WERI-Rb-1 (cell line): ENCODE data around the gene RUFY4.
"Not testable (repeated sequence)": the region's sequence is repeated elsewhere in the genome, so short reads cannot be mapped to it uniquely, and the experiment has no call there.

ENCODE experiments used
- DNase-seq: peaks from one replicate; pipeline ENCODE4 v3.0.0-alpha.2; 2020
- H3K27ac ChIP-seq: fragments of 250-450 bp; sonication (Bioruptor Pico); 2 replicates; pipeline ENCODE4 v1.5.1; 2020; ENCODE audit warnings: mild to moderate bottlenecking, moderate library complexity
- H3K27me3 ChIP-seq: fragments of 250-450 bp; sonication (Bioruptor Pico); 2 replicates; pipeline ENCODE4 v1.5.1; 2021; ENCODE audit warnings: mild to moderate bottlenecking, low read depth, moderate library complexity; ENCODE audit not compliant: insufficient read depth, severe bottlenecking
- H3K36me3 ChIP-seq: fragments of 250-450 bp; sonication (Bioruptor Pico); 2 replicates; pipeline ENCODE4 v1.5.1; 2020; ENCODE audit warnings: mild to moderate bottlenecking, moderate library complexity
- H3K4me3 ChIP-seq: 2 replicates; pipeline ENCODE4 v1.5.1; 2011; ENCODE audit warnings: low read depth, mild to moderate bottlenecking, control low read depth, low read length
- H3K9me3 ChIP-seq: fragments of 250-450 bp; sonication (Bioruptor Pico); 2 replicates; pipeline ENCODE4 v1.5.1; 2021; ENCODE audit warnings: mild to moderate bottlenecking, moderate library complexity; ENCODE audit not compliant: severe bottlenecking
- CTCF ChIP-seq: IDR thresholded peaks from 2 replicates; pipeline ENCODE4 v1.5.1; 2011; ENCODE audit warnings: low read depth, mild to moderate bottlenecking, control low read depth, inconsistent platforms, low read length

RUFY4 gene, protein sequence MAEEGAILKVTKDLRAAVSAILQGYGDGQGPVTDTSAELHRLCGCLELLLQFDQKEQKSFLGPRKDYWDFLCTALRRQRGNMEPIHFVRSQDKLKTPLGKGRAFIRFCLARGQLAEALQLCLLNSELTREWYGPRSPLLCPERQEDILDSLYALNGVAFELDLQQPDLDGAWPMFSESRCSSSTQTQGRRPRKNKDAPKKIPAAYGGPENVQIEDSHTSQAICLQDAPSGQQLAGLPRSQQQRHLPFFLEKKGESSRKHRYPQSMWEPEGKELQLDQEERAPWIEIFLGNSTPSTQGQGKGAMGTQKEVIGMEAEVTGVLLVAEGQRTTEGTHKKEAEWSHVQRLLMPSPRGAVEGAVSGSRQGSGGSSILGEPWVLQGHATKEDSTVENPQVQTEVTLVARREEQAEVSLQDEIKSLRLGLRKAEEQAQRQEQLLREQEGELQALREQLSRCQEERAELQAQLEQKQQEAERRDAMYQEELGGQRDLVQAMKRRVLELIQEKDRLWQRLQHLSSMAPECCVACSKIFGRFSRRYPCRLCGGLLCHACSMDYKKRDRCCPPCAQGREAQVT

DNA sequence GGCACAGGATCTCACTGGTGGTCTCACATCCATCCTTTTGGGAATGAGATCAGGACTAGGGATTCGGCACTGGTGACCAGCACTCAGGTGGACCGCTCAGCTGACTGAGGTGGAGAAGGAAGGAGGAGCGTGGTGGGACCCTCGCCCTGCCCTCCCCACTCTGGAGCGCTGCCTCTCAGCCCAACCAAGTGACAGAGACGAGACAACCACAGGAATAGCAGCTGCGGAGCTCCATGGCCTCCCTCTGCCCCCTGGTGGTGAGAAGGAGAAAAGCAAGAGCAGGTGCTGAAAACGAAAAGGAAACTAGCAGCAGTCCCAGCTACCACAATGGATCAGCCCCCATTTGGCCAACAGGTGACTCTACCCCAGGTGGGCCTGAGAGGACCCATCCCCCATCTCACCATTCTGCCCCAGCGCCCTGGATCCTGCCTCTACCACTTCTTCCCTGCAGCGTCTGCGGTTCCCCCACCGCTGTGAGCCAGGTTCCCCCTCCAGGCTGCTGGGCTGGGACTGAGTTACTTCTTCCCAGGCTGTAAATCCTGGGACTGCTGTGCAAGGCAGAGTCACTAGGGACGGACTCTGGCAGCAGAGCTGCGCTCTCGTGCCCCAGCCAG lies at the start of gene RUFY4:
Gene RUFY4, plus strand, starts transcription at position 533 of the 614 bp plus-strand sequence. CDS start 1,353 bp downstream, outside the sequence.
- not testable (repeated sequence) for H3K4me3 ChIP-seq, H3K36me3 ChIP-seq, H3K27ac ChIP-seq, H3K9me3 ChIP-seq, H3K27me3 ChIP-seq
- peak; percentile 76 for TF ChIP-seq CTCF
- DNase-seq, result peak; percentile 66

DNA sequence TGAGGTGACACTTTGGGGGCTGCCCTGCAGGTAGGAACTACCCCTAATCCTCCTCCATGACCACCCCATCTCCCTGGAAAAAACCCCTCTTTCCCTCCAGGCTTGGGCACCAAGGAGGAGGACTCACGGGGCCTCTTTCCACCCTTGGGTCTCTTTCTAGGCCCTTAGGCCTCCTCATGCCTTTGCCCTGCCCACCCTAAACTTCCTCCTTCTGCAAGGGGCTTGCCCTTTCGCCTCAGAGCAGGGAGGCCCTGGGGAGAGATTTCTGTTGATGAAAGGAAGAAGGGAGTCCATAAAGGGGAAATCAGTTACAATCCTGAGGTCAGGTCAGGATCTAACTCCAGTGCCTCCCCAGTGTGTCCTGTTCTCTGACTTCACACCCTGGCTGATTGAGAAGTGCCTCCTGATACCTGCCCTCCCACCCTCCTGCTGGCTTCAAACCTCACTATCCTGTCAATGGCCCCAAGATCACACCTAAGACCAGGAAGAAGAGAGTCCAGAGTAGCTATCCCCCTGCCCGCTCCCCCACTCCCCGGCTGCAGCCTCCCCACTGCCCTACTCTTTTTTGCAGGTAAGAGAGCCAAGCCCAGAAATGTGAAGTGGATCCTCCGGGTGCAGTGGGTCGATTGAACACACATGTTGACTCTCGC lies 49.5 kb upstream of the RUFY4 start:
- Histone ChIP-seq H3K27ac (no peak overlapping the region), H3K36me3 (no peaks in the 10 kb centered on the region), H3K4me3 (no peak overlapping the region), H3K9me3 (no peaks in the 10 kb centered on the region), H3K27me3 (no peaks in the 10 kb centered on the region)
- no peak for TF ChIP-seq CTCF
- no peak for DNase-seq

- no peaks in the 10 kb centered on the region for H3K36me3 ChIP-seq
- H3K4me3 ChIP-seq, result no peak overlapping the region
- H3K9me3 ChIP-seq, result no peaks in the 10 kb centered on the region
- DNase-seq, result no peak
- no peaks in the 10 kb centered on the region for H3K27me3 ChIP-seq
- no peak for TF ChIP-seq CTCF
- no peak overlapping the region for H3K27ac ChIP-seq
These were observed 48.8 kb upstream of the RUFY4 start for GRCh38 chr2:218020281-218020680.

- Histone ChIP-seq H3K36me3 (no peaks in the 10 kb centered on the region), H3K27me3 (no peaks in the 10 kb centered on the region), H3K27ac (peak overlapping the region; percentile 83), H3K4me3 (no peak overlapping the region), H3K9me3 (no peaks in the 10 kb centered on the region)
- DNase-seq, result no peak
- 0 out of 2 replicates have a peak, but pooled peaks have one; percentile 12 for TF ChIP-seq CTCF
These were observed 48.0 kb upstream of the RUFY4 start for GRCh38 chr2:218020966-218021535.

DNA sequence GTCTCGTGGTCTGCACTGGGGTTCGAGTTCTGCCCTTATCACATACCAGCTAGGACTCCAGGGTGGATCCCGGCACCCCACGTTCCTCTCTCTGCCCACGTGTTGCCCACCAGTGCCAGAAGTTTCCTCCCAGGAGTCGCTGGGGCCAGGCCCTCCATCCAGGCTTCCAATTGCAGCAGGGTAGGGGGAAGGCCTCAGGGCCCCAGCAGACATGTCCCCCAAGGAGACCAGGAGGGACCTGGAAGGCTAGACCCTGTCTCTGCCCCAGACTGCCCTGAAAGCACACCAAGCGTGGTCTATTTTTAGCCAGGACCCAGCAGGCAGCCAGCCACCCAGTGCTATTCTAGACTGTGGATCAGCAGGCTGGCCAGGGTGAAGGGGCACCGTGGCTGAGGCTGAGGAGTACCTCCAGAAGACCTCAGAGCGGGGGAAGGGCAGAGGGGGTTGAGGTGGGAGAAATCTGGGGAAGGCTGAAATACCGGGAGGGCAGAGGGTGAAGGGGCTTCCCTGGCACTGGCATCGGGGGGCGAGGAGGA lies 47.4 kb upstream of the RUFY4 start:
- no peak overlapping the region for H3K4me3 ChIP-seq
- DNase-seq, result no peak
- H3K9me3 ChIP-seq, result no peaks in the 10 kb centered on the region
- no peaks in the 10 kb centered on the region for H3K27me3 ChIP-seq
- H3K36me3 ChIP-seq, result no peaks in the 10 kb centered on the region
- H3K27ac ChIP-seq, result peak overlapping the region; percentile 83
- no peak for TF ChIP-seq CTCF
